GM10266 (cell line): Measurements from ENCODE around the gene CBX3.
A peak's percentile ranks its signal among the peaks of the same experiment; 100 is the strongest.
"Not testable (repeated sequence)": the region's sequence is repeated elsewhere in the genome, so short reads cannot be mapped to it uniquely, and the experiment has no call there.

Source experiments
- DNase-seq: peaks from one replicate; pipeline ENCODE4 v3.0.0; 2012; ENCODE audit errors: extremely low spot score
- TF ChIP-seq, protein P1 (sequence below): IDR thresholded peaks from 2 replicates; pipeline ENCODE4 v1.5.1; 2012; ENCODE audit warnings: mild to moderate bottlenecking, low read depth; ENCODE audit not compliant: control insufficient read depth, insufficient read depth; ENCODE audit errors: missing control alignments

Gene CBX3

DNA sequence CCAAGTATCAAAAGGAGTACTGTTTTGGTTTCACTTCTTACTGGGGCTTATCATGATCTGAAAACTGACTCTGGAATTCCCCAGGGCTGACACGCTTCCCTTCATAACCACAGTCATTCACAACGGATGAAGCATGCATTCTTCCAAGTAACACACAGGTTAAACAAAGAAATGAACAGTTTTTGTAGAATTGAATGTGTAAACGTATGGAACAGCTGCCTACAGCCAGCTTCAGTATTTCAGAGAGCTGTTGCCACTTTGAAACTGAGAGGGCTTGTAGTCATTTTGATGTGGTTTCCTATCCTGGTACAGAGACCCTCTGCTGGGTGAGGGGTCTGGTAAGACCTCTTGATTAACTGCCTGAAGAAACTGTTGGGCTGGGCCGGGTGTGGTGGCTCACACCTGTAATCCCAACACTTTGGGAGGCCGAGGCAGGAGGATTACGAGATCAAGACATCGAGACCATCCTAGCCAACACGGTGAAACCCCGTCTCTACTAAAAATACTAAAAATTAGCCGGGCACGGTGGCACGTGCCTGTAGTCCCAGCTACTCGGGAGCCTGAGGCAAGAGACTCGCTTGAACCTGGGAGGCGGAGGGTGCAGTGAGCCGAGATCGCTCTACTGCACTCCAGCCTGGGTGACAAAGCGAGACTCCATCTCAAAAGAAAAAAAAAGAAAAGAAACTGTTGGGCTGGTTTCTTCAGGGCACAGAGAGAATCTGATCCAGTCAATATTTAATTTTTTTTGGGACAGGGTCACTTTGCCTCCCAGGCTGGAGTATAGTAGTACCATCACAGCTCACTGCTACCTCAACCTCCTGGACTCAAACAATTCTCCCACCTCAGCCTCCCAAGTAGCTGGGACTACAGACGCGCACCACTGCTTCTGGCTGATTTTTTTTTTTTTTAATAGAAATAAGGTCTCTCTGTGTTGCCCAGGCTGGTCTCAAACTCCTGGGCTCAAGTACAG is 44.8 kb upstream of the CBX3 start:
- TF ChIP-seq, protein P1, sequence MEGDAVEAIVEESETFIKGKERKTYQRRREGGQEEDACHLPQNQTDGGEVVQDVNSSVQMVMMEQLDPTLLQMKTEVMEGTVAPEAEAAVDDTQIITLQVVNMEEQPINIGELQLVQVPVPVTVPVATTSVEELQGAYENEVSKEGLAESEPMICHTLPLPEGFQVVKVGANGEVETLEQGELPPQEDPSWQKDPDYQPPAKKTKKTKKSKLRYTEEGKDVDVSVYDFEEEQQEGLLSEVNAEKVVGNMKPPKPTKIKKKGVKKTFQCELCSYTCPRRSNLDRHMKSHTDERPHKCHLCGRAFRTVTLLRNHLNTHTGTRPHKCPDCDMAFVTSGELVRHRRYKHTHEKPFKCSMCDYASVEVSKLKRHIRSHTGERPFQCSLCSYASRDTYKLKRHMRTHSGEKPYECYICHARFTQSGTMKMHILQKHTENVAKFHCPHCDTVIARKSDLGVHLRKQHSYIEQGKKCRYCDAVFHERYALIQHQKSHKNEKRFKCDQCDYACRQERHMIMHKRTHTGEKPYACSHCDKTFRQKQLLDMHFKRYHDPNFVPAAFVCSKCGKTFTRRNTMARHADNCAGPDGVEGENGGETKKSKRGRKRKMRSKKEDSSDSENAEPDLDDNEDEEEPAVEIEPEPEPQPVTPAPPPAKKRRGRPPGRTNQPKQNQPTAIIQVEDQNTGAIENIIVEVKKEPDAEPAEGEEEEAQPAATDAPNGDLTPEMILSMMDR, result no peak
- peak; percentile 56 for DNase-seq

DNA sequence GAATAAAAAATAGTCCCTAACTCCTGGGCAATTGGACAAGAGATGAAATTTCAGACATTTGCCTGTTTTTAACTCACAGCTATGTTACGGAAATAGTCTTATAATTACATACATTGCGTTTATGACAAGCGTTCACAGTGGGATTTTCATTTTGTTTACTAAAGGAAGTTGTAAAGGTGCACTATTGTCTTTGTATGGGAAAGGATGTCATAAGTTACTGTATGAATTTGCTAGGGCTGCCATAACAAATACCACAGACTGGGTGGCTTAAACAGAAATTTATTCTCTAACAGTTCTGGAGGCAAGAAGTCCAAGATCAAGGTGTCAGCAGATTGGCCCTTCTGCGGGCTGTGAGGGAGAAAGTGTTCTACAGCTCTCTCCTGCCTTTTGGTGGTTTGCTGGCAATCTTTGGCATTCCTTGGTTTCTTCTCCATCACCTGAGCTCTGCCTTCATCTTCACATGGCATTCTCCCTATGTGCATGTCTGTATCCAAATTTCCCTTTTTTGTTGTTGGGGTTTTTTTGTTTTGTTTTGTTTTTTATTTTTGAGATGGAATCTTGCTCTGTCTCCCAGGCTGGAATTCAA is 43.9 kb upstream of the CBX3 start:
- TF ChIP-seq, protein P1, result no peak
- no peak for DNase-seq

DNA sequence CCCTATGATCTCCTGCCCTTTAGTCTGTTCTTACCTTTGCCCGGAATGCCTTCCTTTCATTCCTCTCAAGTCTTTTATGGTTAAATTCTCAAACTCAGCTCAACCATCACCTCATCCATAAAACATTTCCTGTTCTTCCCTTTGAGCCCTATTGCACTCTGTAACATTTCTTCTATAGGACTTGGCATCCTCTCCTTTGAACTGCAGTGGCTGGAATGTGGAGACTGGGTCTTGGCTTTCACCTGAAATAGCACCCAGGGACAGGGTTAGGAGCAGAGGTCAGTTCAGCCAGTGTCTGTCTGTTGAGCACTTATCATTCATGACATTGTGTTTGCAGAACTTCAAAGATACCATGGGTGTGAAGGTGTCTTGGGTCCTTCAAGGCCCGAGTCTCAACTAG is 42.3 kb upstream of the CBX3 start:
- TF ChIP-seq, protein P1, result no peak
- no peak for DNase-seq

DNA sequence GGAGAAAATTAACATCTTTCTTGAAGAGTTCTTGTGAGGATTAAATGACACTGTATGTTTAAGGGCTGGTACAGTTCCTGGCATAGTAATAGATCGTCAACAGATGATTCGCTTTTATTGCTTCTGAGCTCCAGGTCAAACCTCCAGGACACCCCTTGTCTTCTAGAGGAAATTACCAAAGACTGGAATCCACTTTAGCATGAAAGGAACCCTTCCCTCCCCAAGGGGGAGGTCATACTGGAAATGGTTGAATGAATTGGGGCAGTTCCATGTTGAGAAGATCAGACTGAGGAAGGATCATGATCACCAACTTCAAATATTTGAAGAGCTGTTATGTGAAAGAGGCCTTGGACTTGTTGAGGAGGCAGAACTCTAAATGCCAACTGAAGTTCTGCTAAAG is 40.6 kb upstream of the CBX3 start:
- no peak for DNase-seq

DNA sequence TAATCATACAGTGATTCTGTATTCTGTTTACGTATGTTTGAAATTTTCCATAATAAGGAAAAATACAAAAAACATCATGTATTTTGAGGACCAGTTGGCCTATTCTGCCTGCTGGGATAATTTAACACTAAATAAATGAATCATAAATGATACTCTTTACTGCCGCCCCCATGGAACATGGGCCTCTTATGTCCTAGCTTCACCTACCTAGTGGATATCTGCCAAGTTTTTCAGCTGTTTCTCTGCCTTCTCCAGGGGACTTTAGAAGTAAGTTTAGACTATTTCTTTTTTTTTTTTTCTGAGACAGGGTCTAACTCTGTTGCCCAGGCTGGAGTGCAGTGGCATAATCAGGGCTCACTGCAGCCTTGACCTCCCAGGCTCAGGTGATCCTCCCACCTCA is 39.1 kb upstream of the CBX3 start:
- TF ChIP-seq, protein P1, result no peak
- DNase-seq, result no peak

More for the DNA sequence above, 40.6 kb upstream of the CBX3 start:
- TF ChIP-seq, protein P1, result no peak

DNA sequence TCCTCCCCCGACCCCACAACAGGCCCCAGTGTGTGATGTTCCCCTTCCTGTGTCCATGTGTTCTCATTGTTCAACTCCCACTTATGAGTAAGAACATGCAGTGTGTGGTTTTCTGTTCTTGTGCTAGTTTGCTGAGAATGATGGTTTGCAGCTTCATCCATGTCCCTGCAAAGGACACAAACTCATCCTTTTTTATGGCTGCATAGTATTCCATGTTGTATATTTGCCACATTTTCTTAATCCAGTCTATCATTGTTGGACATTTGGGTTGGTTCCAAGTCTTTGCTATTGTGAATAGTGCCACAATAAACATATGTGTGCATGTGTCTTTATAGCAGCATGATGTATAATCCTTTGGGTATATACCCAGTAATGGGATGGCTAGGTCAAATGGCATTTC is 37.7 kb upstream of the CBX3 start:
- DNase-seq, result not testable (repeated sequence)

DNA sequence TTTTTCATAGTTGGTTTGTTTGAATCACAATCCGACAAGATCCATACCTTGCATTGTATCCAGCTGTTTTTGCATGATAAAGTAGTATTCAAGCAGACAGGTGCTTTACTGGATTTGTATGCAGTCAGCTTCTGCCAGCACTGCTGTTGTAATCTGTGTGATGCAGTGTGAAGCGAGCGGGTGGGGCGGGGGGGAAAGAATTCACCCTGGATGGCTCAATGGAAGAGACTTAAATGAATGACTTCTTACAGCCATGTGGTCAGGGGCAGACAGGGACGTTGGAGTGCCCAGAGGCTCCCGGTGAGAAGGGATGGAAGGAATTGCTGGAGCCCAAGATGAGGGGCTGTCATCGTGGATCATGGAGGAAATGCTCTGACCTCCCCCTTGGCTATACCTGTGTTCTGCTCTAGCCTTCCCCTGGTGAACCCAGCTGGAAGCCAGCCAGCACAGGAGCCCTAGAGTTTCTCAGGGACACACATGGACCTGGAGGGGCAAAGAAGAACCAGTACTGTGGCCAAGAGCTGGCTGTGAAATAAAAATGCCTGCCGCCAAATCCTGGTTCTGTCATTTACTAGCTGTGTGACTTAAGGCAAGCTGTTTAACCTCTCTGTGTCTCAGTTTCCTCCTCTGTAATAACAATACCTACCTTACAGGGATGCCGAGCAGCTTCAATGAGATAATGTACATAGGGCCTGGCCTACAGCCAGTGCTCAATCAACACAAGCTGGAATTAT is 35.4 kb upstream of the CBX3 start:
- TF ChIP-seq, protein P1, result no peak
- DNase-seq, result no peak
